ENCODE data around the gene HOXA13.

- TF ChIP-seq CTCF (IDR thresholded peaks at IDR 0.05): no peak
- no peak for TF ChIP-seq POLR2A (IDR thresholded peaks at IDR 0.05)
Observed at GRCh38 chr7:27186668-27187474, 13.0 kb downstream of the HOXA13 start.
